Measurements from ENCODE around the gene CCDC17. TPM values are rescaled to one million over a fixed set of nuclear protein-coding genes. Genes with fewer than 3 reads are reported as not detected.
"Not testable (repeated sequence)": the region's sequence is repeated elsewhere in the genome, so short reads cannot be mapped to it uniquely, and the experiment has no call there.

CCDC17 gene
- total and polyA plus RNA-seq, 4 donors = 1.0 to 1.7 (median 1.1) TPM; not detected in 1

GRCh38 chr1:45612941-45613579 is 10.8 kb downstream of the CCDC17 start:
- Histone ChIP-seq H3K36me3 (ENCODE audit: control insufficient read depth, insufficient read depth, low read length) (peaks cover 39% of the 10 kb centered on the region), H3K4me1 (ENCODE audit: control insufficient read depth, insufficient read depth, low read length) (no peaks in the 10 kb centered on the region)

DNA sequence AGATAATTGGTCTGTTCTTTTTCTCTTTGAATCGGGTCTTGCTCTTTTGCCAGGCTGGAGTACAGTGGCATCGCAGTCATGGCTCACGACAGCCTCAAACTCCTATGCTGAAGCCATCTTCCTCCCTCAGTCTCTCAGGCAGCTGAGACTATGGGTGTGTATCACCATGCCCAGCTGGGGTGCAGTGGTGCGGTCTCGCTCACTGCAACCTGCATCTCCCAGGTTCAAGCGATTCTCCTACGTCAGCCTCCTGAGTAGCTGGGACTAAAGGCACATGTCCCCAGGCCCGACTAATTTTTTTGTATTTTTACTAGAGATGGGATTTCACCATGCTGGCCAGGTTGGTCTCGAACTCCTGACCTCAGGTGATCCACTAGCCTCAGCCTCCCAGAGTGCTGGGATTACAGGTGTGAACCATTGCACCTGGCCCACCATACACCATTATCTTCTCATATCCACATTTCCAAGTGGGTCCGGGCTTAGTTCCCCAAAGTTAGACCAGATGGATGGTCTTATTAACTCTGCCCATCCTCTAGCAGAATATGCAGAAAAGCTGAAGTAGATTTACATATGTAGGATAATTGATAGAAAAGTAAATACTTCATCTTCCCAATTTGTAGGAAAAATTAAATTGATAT is 13.1 kb downstream of the CCDC17 start:
- no peaks in the 10 kb centered on the region for H3K9me3 ChIP-seq (ENCODE audit: control insufficient read depth, insufficient read depth, low read length)
- H3K36me3 ChIP-seq (ENCODE audit: control insufficient read depth, insufficient read depth, low read length) = peaks cover 27% of the 10 kb centered on the region
- H3K27me3 ChIP-seq (ENCODE audit: control insufficient read depth, insufficient read depth, low read length) = no peaks in the 10 kb centered on the region
- no peak for DNase-seq (ENCODE audit: low read depth in 4 of 6, low spot score in 6 of 6)
- WGBS (ENCODE audit: insufficient coverage) = 90% methylated on average over 8 of the region's 10 CpGs
- no peak overlapping the region for H3K4me3 ChIP-seq (ENCODE audit: low read depth, low read length)
- H3K27ac ChIP-seq (ENCODE audit: low read depth, low read length) = no peak overlapping the region
- no peaks in the 10 kb centered on the region for H3K4me1 ChIP-seq (ENCODE audit: control insufficient read depth, insufficient read depth, low read length)

More at GRCh38 chr1:45612941-45613579, 10.8 kb downstream of the CCDC17 start:
- no peak for DNase-seq (ENCODE audit: low read depth in 4 of 6, low spot score in 6 of 6)
- 76% methylated on average over 6 of the region's 8 CpGs for WGBS (ENCODE audit: insufficient coverage)
- Histone ChIP-seq H3K4me3 (ENCODE audit: low read depth, low read length) (no peak overlapping the region), H3K27ac (ENCODE audit: low read depth, low read length) (no peak overlapping the region), H3K9me3 (ENCODE audit: control insufficient read depth, insufficient read depth, low read length) (no peaks in the 10 kb centered on the region), H3K27me3 (ENCODE audit: control insufficient read depth, insufficient read depth, low read length) (no peaks in the 10 kb centered on the region)

GRCh38 chr1:45608175-45609156 is 15.4 kb downstream of the CCDC17 start:
- Histone ChIP-seq H3K9me3 (ENCODE audit: control insufficient read depth, insufficient read depth, low read length) (no peaks in the 10 kb centered on the region), H3K4me3 (ENCODE audit: low read depth, low read length) (no peak overlapping the region), H3K36me3 (ENCODE audit: control insufficient read depth, insufficient read depth, low read length) (peaks cover 15% of the 10 kb centered on the region), H3K4me1 (ENCODE audit: control insufficient read depth, insufficient read depth, low read length) (no peaks in the 10 kb centered on the region), H3K27me3 (ENCODE audit: control insufficient read depth, insufficient read depth, low read length) (no peaks in the 10 kb centered on the region), H3K27ac (ENCODE audit: low read depth, low read length) (no peak overlapping the region)
- 83% methylated on average over 2 of the region's 5 CpGs for WGBS (ENCODE audit: insufficient coverage)
- no peak for DNase-seq (ENCODE audit: low read depth in 4 of 6, low spot score in 6 of 6)

GRCh38 chr1:45607404-45608074 is 16.3 kb downstream of the CCDC17 start:
- Histone ChIP-seq H3K27me3 (ENCODE audit: control insufficient read depth, insufficient read depth, low read length) (no peaks in the 10 kb centered on the region), H3K4me1 (ENCODE audit: control insufficient read depth, insufficient read depth, low read length) (no peaks in the 10 kb centered on the region), H3K36me3 (ENCODE audit: control insufficient read depth, insufficient read depth, low read length) (peaks cover 14% of the 10 kb centered on the region), H3K27ac (ENCODE audit: low read depth, low read length) (no peak overlapping the region), H3K9me3 (ENCODE audit: control insufficient read depth, insufficient read depth, low read length) (no peaks in the 10 kb centered on the region), H3K4me3 (ENCODE audit: low read depth, low read length) (no peak overlapping the region)
- 78% methylated on average over 5 of the region's 6 CpGs for WGBS (ENCODE audit: insufficient coverage)
- DNase-seq (ENCODE audit: low read depth in 4 of 6, low spot score in 6 of 6) = no peak

- no peak for DNase-seq (ENCODE audit: low read depth in 4 of 6, low spot score in 6 of 6)
- no peak overlapping the region for H3K4me3 ChIP-seq (ENCODE audit: low read depth, low read length)
- no peaks in the 10 kb centered on the region for H3K9me3 ChIP-seq (ENCODE audit: control insufficient read depth, insufficient read depth, low read length)
- no CpG with 5 or more reads among the region's 2 CpGs for WGBS (ENCODE audit: insufficient coverage)
- no peak overlapping the region for H3K27ac ChIP-seq (ENCODE audit: low read depth, low read length)
- H3K27me3 ChIP-seq (ENCODE audit: control insufficient read depth, insufficient read depth, low read length) = no peaks in the 10 kb centered on the region
- H3K4me1 ChIP-seq (ENCODE audit: control insufficient read depth, insufficient read depth, low read length) = no peaks in the 10 kb centered on the region
- H3K36me3 ChIP-seq (ENCODE audit: control insufficient read depth, insufficient read depth, low read length) = peaks cover 9% of the 10 kb centered on the region
These were observed 19.6 kb downstream of the CCDC17 start for GRCh38 chr1:45604239-45604638.

DNA sequence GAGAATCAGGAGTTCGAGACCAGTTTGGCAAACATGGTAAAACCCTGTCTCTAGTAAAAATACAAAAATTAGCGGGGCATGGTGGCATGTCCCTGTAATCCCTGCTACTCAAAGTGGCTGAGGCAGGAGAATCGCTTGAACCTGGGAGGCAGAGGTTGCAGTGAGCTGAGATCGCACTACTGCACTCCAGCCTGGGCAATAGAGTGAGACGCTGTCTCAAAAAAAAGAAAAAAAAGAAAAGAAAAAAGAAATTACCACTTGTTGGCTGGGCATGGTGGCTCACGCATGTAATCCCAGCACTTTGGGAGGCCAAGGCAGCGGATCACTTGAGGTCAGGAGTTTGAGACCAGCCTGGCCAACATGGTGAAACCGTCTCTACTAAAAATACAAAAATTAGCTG is 27.1 kb downstream of the CCDC17 start:
- DNase-seq (ENCODE audit: low read depth in 4 of 6, low spot score in 6 of 6) = not testable (repeated sequence)
- 98% methylated on average over 6 of the region's 8 CpGs for WGBS (ENCODE audit: insufficient coverage)

DNA sequence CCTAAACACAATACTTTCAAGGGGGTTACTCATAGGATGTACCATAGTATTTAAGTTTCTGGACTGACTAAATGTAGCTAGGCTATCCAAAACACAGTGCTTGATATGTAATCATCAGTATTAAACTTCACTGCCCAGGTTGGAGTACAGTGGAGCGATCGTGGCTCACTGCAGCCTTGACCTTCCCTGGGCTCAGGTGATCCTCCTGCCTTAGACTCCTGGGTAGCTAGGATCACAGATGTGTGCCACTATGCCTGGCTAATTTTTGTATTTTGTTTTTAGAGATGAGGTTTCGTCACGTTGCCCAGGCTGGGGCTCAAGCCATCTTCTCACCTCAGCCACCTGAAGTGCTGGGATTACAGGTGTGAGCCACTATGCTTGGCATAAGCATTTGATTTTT is 29.4 kb downstream of the CCDC17 start:
- no peak overlapping the region for H3K27ac ChIP-seq (ENCODE audit: low read depth, low read length)

More for the DNA sequence above, 27.1 kb downstream of the CCDC17 start:
- not testable (repeated sequence) for H3K4me1 ChIP-seq (ENCODE audit: control insufficient read depth, insufficient read depth, low read length); H3K4me3 ChIP-seq (ENCODE audit: low read depth, low read length); H3K27ac ChIP-seq (ENCODE audit: low read depth, low read length); H3K27me3 ChIP-seq (ENCODE audit: control insufficient read depth, insufficient read depth, low read length); H3K9me3 ChIP-seq (ENCODE audit: control insufficient read depth, insufficient read depth, low read length)
- peaks cover 28% of the 10 kb centered on the region for H3K36me3 ChIP-seq (ENCODE audit: control insufficient read depth, insufficient read depth, low read length)

DNA sequence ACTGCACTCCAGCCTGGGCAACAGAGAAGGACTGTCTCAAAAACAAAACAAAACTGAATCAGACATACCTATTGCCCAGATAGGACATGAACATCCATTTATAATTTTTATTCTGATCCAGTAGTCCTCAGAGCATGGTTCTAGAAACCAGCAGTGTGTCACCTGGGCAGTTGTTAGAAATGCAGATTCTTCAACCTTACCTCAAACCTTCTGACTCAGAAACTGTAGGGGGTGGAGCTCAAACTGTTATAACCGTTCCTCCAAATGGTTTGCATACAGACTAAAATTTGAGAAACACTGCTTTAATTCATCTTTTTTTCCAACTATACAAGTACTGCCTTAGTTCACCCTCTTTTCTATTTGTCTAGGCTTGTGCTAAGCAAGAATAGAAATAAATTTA is 34.0 kb downstream of the CCDC17 start:
- no peak overlapping the region for H3K4me3 ChIP-seq (ENCODE audit: low read depth, low read length)
- no CpG with 5 or more reads among the region's 1 CpG for WGBS (ENCODE audit: insufficient coverage)
- no peaks in the 10 kb centered on the region for H3K9me3 ChIP-seq (ENCODE audit: control insufficient read depth, insufficient read depth, low read length)
- DNase-seq (ENCODE audit: low read depth in 4 of 6, low spot score in 6 of 6) = no peak
- H3K4me1 ChIP-seq (ENCODE audit: control insufficient read depth, insufficient read depth, low read length) = peaks cover 13% of the 10 kb centered on the region
- H3K27ac ChIP-seq (ENCODE audit: low read depth, low read length) = no peak overlapping the region
- H3K36me3 ChIP-seq (ENCODE audit: control insufficient read depth, insufficient read depth, low read length) = peaks cover 33% of the 10 kb centered on the region
- no peaks in the 10 kb centered on the region for H3K27me3 ChIP-seq (ENCODE audit: control insufficient read depth, insufficient read depth, low read length)

More for the DNA sequence above, 29.4 kb downstream of the CCDC17 start:
- Histone ChIP-seq H3K9me3 (ENCODE audit: control insufficient read depth, insufficient read depth, low read length) (no peaks in the 10 kb centered on the region), H3K4me3 (ENCODE audit: low read depth, low read length) (no peak overlapping the region), H3K4me1 (ENCODE audit: control insufficient read depth, insufficient read depth, low read length) (no peaks in the 10 kb centered on the region), H3K27me3 (ENCODE audit: control insufficient read depth, insufficient read depth, low read length) (no peaks in the 10 kb centered on the region), H3K36me3 (ENCODE audit: control insufficient read depth, insufficient read depth, low read length) (peaks cover 34% of the 10 kb centered on the region)
- no peak for DNase-seq (ENCODE audit: low read depth in 4 of 6, low spot score in 6 of 6)
- WGBS (ENCODE audit: insufficient coverage) = 100% methylated on average over 4 of the region's 4 CpGs

GRCh38 chr1:45586769-45587168 is 37.1 kb downstream of the CCDC17 start:
- H3K4me3 ChIP-seq (ENCODE audit: low read depth, low read length) = no peak overlapping the region
- peaks cover 20% of the 10 kb centered on the region for H3K4me1 ChIP-seq (ENCODE audit: control insufficient read depth, insufficient read depth, low read length)
- no peaks in the 10 kb centered on the region for H3K27me3 ChIP-seq (ENCODE audit: control insufficient read depth, insufficient read depth, low read length)
- no CpG with 5 or more reads among the region's 4 CpGs for WGBS (ENCODE audit: insufficient coverage)
- no peak overlapping the region for H3K27ac ChIP-seq (ENCODE audit: low read depth, low read length)
- H3K9me3 ChIP-seq (ENCODE audit: control insufficient read depth, insufficient read depth, low read length) = no peaks in the 10 kb centered on the region
- no peak for DNase-seq (ENCODE audit: low read depth in 4 of 6, low spot score in 6 of 6)
- H3K36me3 ChIP-seq (ENCODE audit: control insufficient read depth, insufficient read depth, low read length) = peaks cover 8% of the 10 kb centered on the region
